Measurements from ENCODE around the gene GJA3.
A peak's percentile ranks its signal among the peaks of the same experiment; 100 is the strongest.

The GJA3 gene

GRCh38 chr13:20193907-20194631, 33.2 kb upstream of the GJA3 start:
- TF ChIP-seq, protein P1, sequence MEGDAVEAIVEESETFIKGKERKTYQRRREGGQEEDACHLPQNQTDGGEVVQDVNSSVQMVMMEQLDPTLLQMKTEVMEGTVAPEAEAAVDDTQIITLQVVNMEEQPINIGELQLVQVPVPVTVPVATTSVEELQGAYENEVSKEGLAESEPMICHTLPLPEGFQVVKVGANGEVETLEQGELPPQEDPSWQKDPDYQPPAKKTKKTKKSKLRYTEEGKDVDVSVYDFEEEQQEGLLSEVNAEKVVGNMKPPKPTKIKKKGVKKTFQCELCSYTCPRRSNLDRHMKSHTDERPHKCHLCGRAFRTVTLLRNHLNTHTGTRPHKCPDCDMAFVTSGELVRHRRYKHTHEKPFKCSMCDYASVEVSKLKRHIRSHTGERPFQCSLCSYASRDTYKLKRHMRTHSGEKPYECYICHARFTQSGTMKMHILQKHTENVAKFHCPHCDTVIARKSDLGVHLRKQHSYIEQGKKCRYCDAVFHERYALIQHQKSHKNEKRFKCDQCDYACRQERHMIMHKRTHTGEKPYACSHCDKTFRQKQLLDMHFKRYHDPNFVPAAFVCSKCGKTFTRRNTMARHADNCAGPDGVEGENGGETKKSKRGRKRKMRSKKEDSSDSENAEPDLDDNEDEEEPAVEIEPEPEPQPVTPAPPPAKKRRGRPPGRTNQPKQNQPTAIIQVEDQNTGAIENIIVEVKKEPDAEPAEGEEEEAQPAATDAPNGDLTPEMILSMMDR (IDR thresholded peaks at IDR 0.05; ENCODE audit: extremely low read depth, missing control alignments): no peak
- DNase-seq (ENCODE audit: low spot score): no peak

DNA sequence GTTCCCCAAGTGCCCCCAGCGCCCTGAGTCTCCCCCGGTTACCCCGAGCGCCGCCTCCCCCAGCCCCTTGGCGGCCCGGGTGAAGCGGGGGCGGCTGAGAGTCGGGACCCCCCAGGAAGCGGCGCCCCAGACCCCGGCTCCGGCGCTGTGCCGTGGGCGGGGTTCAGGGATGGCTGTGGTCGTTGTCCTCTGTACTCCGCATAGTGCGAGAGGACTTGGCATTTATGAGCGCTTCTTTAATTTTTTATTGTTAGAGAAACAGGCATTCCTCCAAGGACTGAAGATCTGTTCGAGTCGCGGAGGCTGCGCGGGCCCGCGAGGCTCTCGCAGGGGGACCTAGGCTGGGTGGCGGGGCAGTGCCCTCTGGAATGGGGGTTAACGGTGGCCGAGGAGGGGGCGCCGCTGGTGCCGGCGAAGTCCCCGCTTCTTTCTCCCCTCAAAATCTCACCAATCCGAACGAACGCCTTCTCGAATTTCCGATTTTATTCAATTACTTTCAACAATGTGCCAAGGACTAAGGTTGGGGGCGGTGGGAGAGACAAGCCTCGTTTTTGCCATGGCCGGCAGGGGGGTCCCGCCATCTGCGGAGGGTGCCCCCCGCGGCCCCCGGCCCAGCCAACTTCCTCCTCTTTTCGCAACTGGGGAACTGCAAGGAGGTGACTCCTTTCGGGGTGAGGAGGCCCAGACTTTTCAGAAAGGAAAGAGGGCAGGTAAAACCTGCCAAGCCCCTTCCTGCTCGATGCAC, 32.5 kb upstream of the GJA3 start:
- TF ChIP-seq, protein P1 (IDR thresholded peaks at IDR 0.05; ENCODE audit: extremely low read depth, missing control alignments): no peak
- no peak for DNase-seq (ENCODE audit: low spot score)

DNA sequence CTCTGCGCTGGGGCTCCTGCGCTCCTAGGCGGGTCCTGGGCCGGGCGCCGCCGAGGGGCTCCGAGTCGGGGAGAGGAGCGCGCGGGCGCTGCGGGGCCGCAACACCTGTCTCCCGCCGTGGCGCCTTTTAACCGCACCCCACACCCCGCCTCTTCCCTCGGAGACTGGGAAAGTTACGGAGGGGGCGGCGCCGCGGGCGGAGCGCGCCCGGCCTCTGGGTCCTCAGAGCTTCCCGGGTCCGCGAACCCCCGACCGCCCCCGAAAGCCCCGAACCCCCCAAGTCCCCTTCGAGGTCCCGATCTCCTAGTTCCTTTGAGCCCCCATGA, 31.9 kb upstream of the GJA3 start, which contains the start of gene GJB2:
Gene GJB2, minus strand, starts transcription at position 103 of the 326 bp plus-strand sequence. CDS start 3,357 bp downstream, outside the sequence.
- DNase-seq (ENCODE audit: low spot score): no peak
- TF ChIP-seq, protein P1 (IDR thresholded peaks at IDR 0.05; ENCODE audit: extremely low read depth, missing control alignments): no peak

- peak; percentile 56 for DNase-seq (ENCODE audit: low spot score)
- TF ChIP-seq, protein P1 (IDR thresholded peaks at IDR 0.05; ENCODE audit: extremely low read depth, missing control alignments): no peak
Observed at GRCh38 chr13:20192158-20192835, 31.4 kb upstream of the GJA3 start.

DNA sequence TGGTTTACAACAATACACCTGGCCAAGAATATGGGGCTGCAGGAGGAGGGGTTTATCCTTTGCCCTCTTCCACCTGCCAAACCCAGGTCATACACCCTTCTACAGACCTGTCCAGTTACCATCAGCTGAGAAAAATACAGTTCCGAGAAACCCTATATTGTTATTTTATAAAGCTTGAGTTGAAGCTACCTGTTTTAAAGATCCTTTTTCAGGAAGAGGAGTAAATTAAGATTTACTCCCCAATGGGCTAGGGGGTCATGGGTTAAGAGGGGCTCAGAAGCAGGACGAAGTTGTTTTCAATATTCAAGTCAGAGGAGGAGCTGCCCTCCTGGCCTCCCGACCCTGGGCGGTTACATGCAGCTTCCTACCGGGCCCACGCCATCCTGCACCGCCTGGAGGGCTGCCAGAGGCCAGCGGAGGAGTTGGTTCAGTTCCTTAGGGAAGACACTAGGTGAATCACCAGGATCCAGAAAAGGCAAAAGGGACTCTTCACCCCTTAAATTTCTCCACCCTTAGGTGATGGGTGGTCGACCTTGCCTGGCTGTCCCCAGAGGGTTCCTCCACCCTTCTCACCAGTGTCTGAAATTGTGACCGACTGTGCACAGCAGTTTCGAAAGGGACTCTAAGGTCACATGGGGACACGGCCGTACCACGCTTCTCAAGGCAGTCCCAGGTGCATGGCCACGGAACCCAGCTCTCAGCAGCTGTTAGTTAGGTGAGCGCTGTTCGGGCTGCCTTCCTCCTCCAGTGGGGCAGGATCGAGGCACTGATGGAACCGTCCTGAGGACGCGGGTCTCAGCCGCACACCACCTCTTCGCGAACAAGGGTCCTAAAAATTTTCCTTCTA, 30.7 kb upstream of the GJA3 start:
- TF ChIP-seq, protein P1 (IDR thresholded peaks at IDR 0.05; ENCODE audit: extremely low read depth, missing control alignments): no peak
- no peak for DNase-seq (ENCODE audit: low spot score)

- TF ChIP-seq, protein P1 (IDR thresholded peaks at IDR 0.05; ENCODE audit: extremely low read depth, missing control alignments): no peak
- no peak for DNase-seq (ENCODE audit: low spot score)
Observed at GRCh38 chr13:20190481-20191310, 29.8 kb upstream of the GJA3 start.

All from GM20000 (cell line).